Measurements from ENCODE around the gene MMP21. TPM values are rescaled to one million over a fixed set of nuclear protein-coding genes. Genes with fewer than 3 reads are reported as not detected.

MMP21 gene
- polyA plus RNA-seq, 1 donor, result 0.27 TPM

Other genes starting within 250 kb of the MMP21 start
- gene TEX36, start 92.7 kb downstream of the MMP21 start, polyA plus RNA-seq (ENCODE audit: insufficient read length), result not detected
- gene EDRF1, start 56.1 kb downstream of the MMP21 start, polyA plus RNA-seq (ENCODE audit: insufficient read length), result 17.4 TPM
- 45.4 TPM for gene UROS, start 47.4 kb upstream of the MMP21 start, polyA plus RNA-seq (ENCODE audit: insufficient read length)
- gene BCCIP, start 47.7 kb upstream of the MMP21 start, polyA plus RNA-seq (ENCODE audit: insufficient read length), result 54.3 TPM
- 19.1 TPM for gene DHX32, start 105.5 kb upstream of the MMP21 start, polyA plus RNA-seq (ENCODE audit: insufficient read length)
- 0.56 TPM for gene FANK1, start 120.7 kb upstream of the MMP21 start, polyA plus RNA-seq (ENCODE audit: insufficient read length)

Data from hindlimb muscle (tissue), 1 donor.